Tibial artery (tissue), 4 donors: ENCODE measurements around the gene DDX31.

ENCODE experiments used
- DNase-seq, 2 donors: peaks; one replicate each; pipeline ENCODE4 v3.0.0-alpha.2; 2019
- H3K27ac ChIP-seq, 2 donors: fragments of 200-600 bp; sonication (generic) in 1 of 2; 1 replicate in 1 of 2; 2 replicates in 1 of 2; pipeline ENCODE4 v1.5.1; 2018 to 2019; ENCODE audit warnings: mild to moderate bottlenecking in 1 of 2
- H3K27me3 ChIP-seq, 2 donors: fragments of 200-600 bp; sonication (generic) in 1 of 2; one replicate each; pipeline versions ENCODE4 v1.5.1 to v1.6.0; 2016 to 2019
- H3K36me3 ChIP-seq, 3 donors: fragments of 200-600 bp; sonication (generic) in 2 of 3; one replicate each; pipeline ENCODE4 v1.5.1; 2016 to 2019; ENCODE audit warnings: mild to moderate bottlenecking in 2 of 3
- H3K4me1 ChIP-seq, 4 donors: fragments of 200-600 bp; sonication (generic) in 2 of 4; 1 replicate in 3 of 4; 2 replicates in 1 of 4; pipeline ENCODE4 v1.5.1; 2016 to 2019
- H3K4me3 ChIP-seq, 2 donors: fragments of 200-600 bp; sonication (generic) in 1 of 2; 1 replicate in 1 of 2; 2 replicates in 1 of 2; pipeline ENCODE4 v1.5.1; 2018 to 2019; ENCODE audit warnings: mild to moderate bottlenecking in 2 of 2
- H3K9me3 ChIP-seq, 3 donors: fragments of 200-600 bp; sonication (generic) in 1 of 3; one replicate each; pipeline ENCODE4 v1.5.1; 2016 to 2019
- CTCF ChIP-seq, 2 experiments: fragments of 200-600 bp in 1 of 2; fragments of 450-650 bp in 1 of 2; IDR thresholded peaks; one replicate each; pipeline ENCODE4 v1.5.1; 2017 to 2019; ENCODE audit warnings: antibody characterized with exemption in 2 of 2, mild to moderate bottlenecking in 1 of 2, moderate library complexity in 1 of 2
- intact Hi-C: fragments of 100-400 bp; cut with DNase I; formaldehyde crosslinking; loops from one replicate; pipeline ENCODE4 v1.15.0; 2023; ENCODE audit warnings: low total_unique reads

The DDX31 gene

GRCh38 chr9:132622159-132622558 lies 47.6 kb downstream of the DDX31 start:
- no peak for TF ChIP-seq CTCF (IDR thresholded peaks at IDR 0.05)
- no peak for DNase-seq
- no peaks in the 10 kb centered on the region for H3K4me1 ChIP-seq
- no peaks in the 10 kb centered on the region for H3K27me3 ChIP-seq
- H3K27ac ChIP-seq = no peak overlapping the region
- intact Hi-C loops = no loop called here
- no peak overlapping the region for H3K4me3 ChIP-seq
- peaks cover 60 to 86% (median 60%) of the 10 kb centered on the region in 3 donors for H3K36me3 ChIP-seq
- no peaks in the 10 kb centered on the region for H3K9me3 ChIP-seq

- no peak overlapping the region for H3K27ac ChIP-seq
- H3K4me1 ChIP-seq = no peaks in the 10 kb centered on the region
- no peaks in the 10 kb centered on the region for H3K27me3 ChIP-seq
- H3K36me3 ChIP-seq = peaks cover 61 to 95% (median 85%) of the 10 kb centered on the region in 3 donors
- intact Hi-C loops = no loop called here
- H3K4me3 ChIP-seq = no peak overlapping the region
- DNase-seq = no peak
- TF ChIP-seq CTCF (IDR thresholded peaks at IDR 0.05) = no peak
- no peaks in the 10 kb centered on the region for H3K9me3 ChIP-seq
These were observed 53.1 kb downstream of the DDX31 start for GRCh38 chr9:132616725-132617124.

GRCh38 chr9:132615774-132616173 lies 54.0 kb downstream of the DDX31 start:
- intact Hi-C loops = no loop called here
- Histone ChIP-seq H3K27me3 (no peaks in the 10 kb centered on the region), H3K27ac (no peak overlapping the region), H3K9me3 (no peaks in the 10 kb centered on the region), H3K4me3 (no peak overlapping the region), H3K36me3 (peaks cover 71 to 97% (median 89%) of the 10 kb centered on the region in 3 donors), H3K4me1 (no peaks in the 10 kb centered on the region)
- no peak for TF ChIP-seq CTCF (IDR thresholded peaks at IDR 0.05)
- no peak for DNase-seq

- Histone ChIP-seq H3K27ac (no peak overlapping the region), H3K4me1 (no peaks in the 10 kb centered on the region), H3K36me3 (peaks cover 84 to 100% (median 97%) of the 10 kb centered on the region in 3 donors), H3K9me3 (no peaks in the 10 kb centered on the region), H3K4me3 (no peak overlapping the region), H3K27me3 (no peaks in the 10 kb centered on the region)
- intact Hi-C loops = no loop called here
- no peak for TF ChIP-seq CTCF (IDR thresholded peaks at IDR 0.05)
- DNase-seq = no peak
These were observed 55.5 kb downstream of the DDX31 start for GRCh38 chr9:132614324-132614723.

- intact Hi-C loops = no loop called here
- H3K9me3 ChIP-seq = no peaks in the 10 kb centered on the region
- H3K36me3 ChIP-seq = peaks cover 62 to 100% (median 92%) of the 10 kb centered on the region in 3 donors
These were observed 59.1 kb downstream of the DDX31 start for GRCh38 chr9:132610661-132611060.

More at GRCh38 chr9:132610661-132611060, 59.1 kb downstream of the DDX31 start:
- DNase-seq = no peak
- Histone ChIP-seq H3K27me3 (no peaks in the 10 kb centered on the region), H3K4me1 (no peaks in the 10 kb centered on the region), H3K27ac (no peak overlapping the region), H3K4me3 (no peak overlapping the region)
- TF ChIP-seq CTCF (IDR thresholded peaks at IDR 0.05) = no peak
